GM06990 (cell line): ENCODE measurements around the gene RAP1GDS1.

Experiments
- DNase-seq: peaks from one replicate; pipeline ENCODE4 v3.0.0-alpha.2; 2011; ENCODE audit not compliant: insufficient read length; ENCODE audit errors: extremely low read depth
- H3K27me3 ChIP-seq: replicated peaks from 2 replicates; pipeline ENCODE4 v1.6.0; 2011; ENCODE audit warnings: low read length; ENCODE audit not compliant: control insufficient read depth, insufficient read depth
- H3K36me3 ChIP-seq: 2 replicates; pipeline ENCODE4 v1.5.1; 2011; ENCODE audit warnings: low read length; ENCODE audit not compliant: control insufficient read depth, insufficient read depth
- H3K4me3 ChIP-seq: replicated peaks from 2 replicates; pipeline ENCODE4 v1.5.1; 2011; ENCODE audit warnings: low read depth, mild to moderate bottlenecking, control low read depth, low read length
- TF ChIP-seq, protein P1 (sequence below): IDR thresholded peaks from 2 replicates; pipeline ENCODE4 v1.5.1; 2011; ENCODE audit warnings: low read length, control low read depth, mild to moderate bottlenecking, inconsistent platforms; ENCODE audit not compliant: insufficient read depth, poor library complexity, severe bottlenecking

The RAP1GDS1 gene, protein sequence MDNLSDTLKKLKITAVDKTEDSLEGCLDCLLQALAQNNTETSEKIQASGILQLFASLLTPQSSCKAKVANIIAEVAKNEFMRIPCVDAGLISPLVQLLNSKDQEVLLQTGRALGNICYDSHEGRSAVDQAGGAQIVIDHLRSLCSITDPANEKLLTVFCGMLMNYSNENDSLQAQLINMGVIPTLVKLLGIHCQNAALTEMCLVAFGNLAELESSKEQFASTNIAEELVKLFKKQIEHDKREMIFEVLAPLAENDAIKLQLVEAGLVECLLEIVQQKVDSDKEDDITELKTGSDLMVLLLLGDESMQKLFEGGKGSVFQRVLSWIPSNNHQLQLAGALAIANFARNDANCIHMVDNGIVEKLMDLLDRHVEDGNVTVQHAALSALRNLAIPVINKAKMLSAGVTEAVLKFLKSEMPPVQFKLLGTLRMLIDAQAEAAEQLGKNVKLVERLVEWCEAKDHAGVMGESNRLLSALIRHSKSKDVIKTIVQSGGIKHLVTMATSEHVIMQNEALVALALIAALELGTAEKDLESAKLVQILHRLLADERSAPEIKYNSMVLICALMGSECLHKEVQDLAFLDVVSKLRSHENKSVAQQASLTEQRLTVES

DNA sequence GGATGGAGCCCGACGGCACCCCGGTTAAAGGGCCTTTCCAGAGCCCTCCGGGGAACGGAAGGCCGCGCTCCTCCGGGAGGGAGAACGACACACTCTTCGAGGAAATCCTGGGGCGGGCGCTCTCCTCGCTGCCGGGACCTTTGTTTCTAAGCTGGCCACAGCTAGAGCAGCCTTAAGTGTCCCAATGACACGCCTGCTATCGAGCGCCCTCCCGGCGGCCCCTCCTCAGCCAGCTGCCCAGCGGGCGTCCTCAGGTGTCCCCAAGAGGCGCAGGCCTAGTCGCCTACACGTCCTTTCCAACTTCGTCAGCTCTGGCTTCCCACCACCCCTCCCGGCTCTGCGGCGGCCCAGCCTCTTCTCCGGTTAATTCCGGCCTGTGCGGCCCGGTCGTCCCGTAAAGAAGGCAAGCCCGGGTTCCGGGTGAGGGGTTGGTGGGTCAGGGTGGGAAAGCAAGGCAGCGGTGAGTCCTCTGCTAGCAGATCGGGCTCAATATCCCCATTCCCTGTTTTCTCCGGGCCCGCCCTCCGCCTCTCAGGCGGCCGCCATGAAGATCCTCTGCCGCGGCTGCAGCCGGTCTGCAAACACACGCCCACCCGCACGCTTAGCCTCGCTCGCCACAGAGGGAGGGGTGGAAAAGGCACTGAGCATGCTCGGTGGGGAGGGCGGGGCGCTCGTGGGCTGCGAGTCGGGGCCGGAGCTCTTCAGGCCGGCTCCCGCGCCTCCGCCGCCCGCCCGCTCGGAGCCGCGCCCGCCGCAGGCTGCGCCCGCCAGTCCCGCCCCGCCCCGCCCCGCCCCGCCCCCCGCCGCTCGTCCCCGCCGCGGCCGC, at the start of gene RAP1GDS1:
Gene RAP1GDS1, plus strand, starts transcription at position 806 of the 826 bp plus-strand sequence. CDS start 182 bp downstream, outside the sequence.
- no peaks in the 10 kb centered on the region for H3K27me3 ChIP-seq
- TF ChIP-seq, protein P1, sequence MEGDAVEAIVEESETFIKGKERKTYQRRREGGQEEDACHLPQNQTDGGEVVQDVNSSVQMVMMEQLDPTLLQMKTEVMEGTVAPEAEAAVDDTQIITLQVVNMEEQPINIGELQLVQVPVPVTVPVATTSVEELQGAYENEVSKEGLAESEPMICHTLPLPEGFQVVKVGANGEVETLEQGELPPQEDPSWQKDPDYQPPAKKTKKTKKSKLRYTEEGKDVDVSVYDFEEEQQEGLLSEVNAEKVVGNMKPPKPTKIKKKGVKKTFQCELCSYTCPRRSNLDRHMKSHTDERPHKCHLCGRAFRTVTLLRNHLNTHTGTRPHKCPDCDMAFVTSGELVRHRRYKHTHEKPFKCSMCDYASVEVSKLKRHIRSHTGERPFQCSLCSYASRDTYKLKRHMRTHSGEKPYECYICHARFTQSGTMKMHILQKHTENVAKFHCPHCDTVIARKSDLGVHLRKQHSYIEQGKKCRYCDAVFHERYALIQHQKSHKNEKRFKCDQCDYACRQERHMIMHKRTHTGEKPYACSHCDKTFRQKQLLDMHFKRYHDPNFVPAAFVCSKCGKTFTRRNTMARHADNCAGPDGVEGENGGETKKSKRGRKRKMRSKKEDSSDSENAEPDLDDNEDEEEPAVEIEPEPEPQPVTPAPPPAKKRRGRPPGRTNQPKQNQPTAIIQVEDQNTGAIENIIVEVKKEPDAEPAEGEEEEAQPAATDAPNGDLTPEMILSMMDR, result peak; percentile 9
- peak within 1 kb of the TSS; percentile 94 for H3K4me3 ChIP-seq
- DNase-seq, result peak; percentile 94
- H3K36me3 ChIP-seq, result no peaks in the 10 kb centered on the region

DNA sequence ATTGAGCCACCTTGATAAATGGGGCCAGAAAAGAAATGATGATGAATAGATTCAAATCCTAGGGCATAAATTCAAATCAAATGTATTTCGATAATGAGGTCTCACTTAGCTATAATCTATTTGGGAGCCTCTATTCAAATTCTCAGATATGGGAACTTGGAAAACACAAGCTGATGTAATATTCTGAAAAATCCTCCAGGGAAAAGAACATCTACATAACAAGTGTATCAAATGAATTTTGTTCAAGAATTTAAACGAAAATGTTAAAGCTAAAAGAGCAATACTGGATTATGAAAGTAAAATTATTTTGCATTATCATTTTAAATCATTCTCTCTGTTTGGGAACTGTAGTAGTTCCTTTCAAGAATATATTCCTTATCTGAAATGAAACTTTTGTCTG, 38.9 kb upstream of the RAP1GDS1 start:
- H3K4me3 ChIP-seq, result no peak overlapping the region
- DNase-seq, result no peak
- no peaks in the 10 kb centered on the region for H3K27me3 ChIP-seq
- H3K36me3 ChIP-seq, result no peaks in the 10 kb centered on the region
- TF ChIP-seq, protein P1, result no peak

DNA sequence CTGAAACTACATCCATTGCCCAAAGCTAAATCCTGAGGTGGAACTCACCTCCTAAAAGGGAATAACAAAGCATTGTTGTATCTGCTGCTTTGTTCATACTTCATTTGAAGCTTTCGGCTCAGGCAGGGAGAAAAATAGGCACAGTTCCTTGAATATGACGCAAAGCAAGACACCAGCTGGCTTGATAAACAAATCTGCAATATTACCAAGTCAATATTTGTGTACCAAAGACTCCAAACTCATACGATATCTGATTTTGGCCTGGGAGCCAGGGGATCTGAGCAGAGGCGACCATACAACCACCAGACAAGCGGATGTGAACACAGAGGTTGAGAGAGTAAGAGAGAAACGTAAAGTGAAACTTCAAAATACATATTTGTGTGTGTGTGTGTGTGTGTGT, 34.8 kb upstream of the RAP1GDS1 start:
- TF ChIP-seq, protein P1, result no peak
- Histone ChIP-seq H3K4me3 (no peak overlapping the region), H3K27me3 (no peaks in the 10 kb centered on the region), H3K36me3 (no peaks in the 10 kb centered on the region)
- DNase-seq, result no peak

DNA sequence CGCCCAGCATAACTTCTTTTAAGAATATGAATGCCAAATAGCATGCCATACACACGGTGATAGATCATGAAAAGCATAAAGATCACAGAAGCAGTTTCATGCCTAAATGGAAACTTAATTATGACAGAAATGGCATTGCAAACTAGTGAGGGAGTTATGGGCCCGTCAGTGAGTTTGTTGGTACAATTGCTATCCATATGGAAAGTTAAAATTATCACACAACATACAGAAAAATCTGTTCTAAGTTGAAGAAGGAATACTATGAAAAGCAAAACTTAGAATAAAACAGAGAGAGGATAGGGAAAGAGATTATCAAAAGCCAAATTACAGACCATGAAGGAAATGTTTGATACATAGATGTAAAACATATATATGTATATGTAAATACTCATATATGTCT, 30.2 kb upstream of the RAP1GDS1 start:
- H3K27me3 ChIP-seq, result no peaks in the 10 kb centered on the region
- no peak for DNase-seq
- no peak overlapping the region for H3K4me3 ChIP-seq
- TF ChIP-seq, protein P1, result no peak
- H3K36me3 ChIP-seq, result no peaks in the 10 kb centered on the region

DNA sequence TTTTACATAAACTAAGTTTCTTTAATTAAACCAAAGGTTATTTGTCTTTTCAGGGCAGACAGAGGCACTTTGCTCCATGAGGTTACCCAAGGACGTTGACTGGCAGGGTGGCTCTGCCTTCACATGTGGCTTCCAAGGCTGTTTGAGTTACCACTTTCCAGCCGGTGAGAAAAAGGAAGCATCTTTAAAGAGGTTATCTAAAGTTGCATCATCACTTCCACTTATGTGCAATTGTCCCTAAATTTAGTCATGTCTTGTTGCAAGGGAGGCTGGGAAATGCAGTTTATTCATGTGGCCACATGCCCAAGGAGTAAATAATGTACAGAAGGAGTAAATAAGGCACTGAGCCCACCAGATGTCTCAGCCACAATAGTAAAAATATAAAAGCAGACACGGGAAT, 29.0 kb upstream of the RAP1GDS1 start:
- Histone ChIP-seq H3K4me3 (no peak overlapping the region), H3K36me3 (no peaks in the 10 kb centered on the region), H3K27me3 (no peaks in the 10 kb centered on the region)
- DNase-seq, result no peak
- TF ChIP-seq, protein P1, result no peak
